MM.1S (cell line): ENCODE data around the gene PALM3.

Experiments
- DNase-seq: peaks from one replicate; pipeline ENCODE4 v3.0.0-alpha.2; 2015
- H2AFZ ChIP-seq: fragments of 300-600 bp; sonication (generic); 2 replicates; pipeline ENCODE4 v1.6.0; 2016; ENCODE audit warnings: antibody characterized with exemption, low read length
- H3F3A ChIP-seq: fragments of 300-600 bp; sonication (generic); 2 replicates; pipeline ENCODE4 v1.6.1; 2016; ENCODE audit warnings: mild to moderate bottlenecking, antibody characterized with exemption, low read length, moderate library complexity, mixed read lengths; ENCODE audit not compliant: insufficient read depth
- H3K27ac ChIP-seq: fragments of 300-600 bp; sonication (generic); 2 replicates; pipeline ENCODE4 v1.5.1; 2016; ENCODE audit warnings: mild to moderate bottlenecking, low read length
- H3K27me3 ChIP-seq: fragments of 300-600 bp; sonication (generic); replicated peaks from 2 replicates; pipeline ENCODE4 v1.6.0; 2016; ENCODE audit warnings: low read length; ENCODE audit not compliant: insufficient read depth
- H3K36me3 ChIP-seq: fragments of 300-600 bp; sonication (generic); replicated peaks from 2 replicates; pipeline ENCODE4 v1.6.1; 2016; ENCODE audit warnings: mild to moderate bottlenecking, low read length, mixed read lengths; ENCODE audit not compliant: insufficient read depth
- H3K4me1 ChIP-seq: fragments of 300-600 bp; sonication (generic); 2 replicates; pipeline ENCODE4 v1.6.1; 2016; ENCODE audit warnings: low read length, mixed read lengths
- H3K4me2 ChIP-seq: fragments of 300-600 bp; sonication (generic); 2 replicates; pipeline ENCODE4 v1.6.0; 2016; ENCODE audit warnings: low read depth, low read length
- H3K4me3 ChIP-seq: fragments of 300-600 bp; sonication (generic); 2 replicates; pipeline ENCODE4 v1.5.1; 2016; ENCODE audit warnings: low read length, mixed read lengths
- H3K79me2 ChIP-seq: fragments of 300-600 bp; sonication (generic); 2 replicates; pipeline ENCODE4 v1.6.1; 2016; ENCODE audit warnings: mixed run types, low read length, mixed read lengths
- H3K9ac ChIP-seq: fragments of 300-600 bp; sonication (generic); 2 replicates; pipeline ENCODE4 v1.6.1; 2016; ENCODE audit warnings: low read length, mixed read lengths
- H3K9me2 ChIP-seq: fragments of 300-600 bp; sonication (generic); replicated peaks from 2 replicates; pipeline ENCODE4 v1.6.1; 2016; ENCODE audit warnings: mild to moderate bottlenecking, low read length, mixed read lengths; ENCODE audit not compliant: insufficient read depth
- H3K9me3 ChIP-seq: fragments of 300-600 bp; sonication (generic); replicated peaks from 2 replicates; pipeline ENCODE4 v1.6.1; 2016; ENCODE audit warnings: mild to moderate bottlenecking, low read length, mixed read lengths; ENCODE audit not compliant: insufficient read depth
- H4K20me1 ChIP-seq: fragments of 300-600 bp; sonication (generic); 2 replicates; pipeline ENCODE4 v1.6.1; 2016; ENCODE audit warnings: mild to moderate bottlenecking, low read length, moderate library complexity, mixed read lengths; ENCODE audit not compliant: insufficient read depth
- EZH2 ChIP-seq: fragments of 300-600 bp; sonication (generic); optimal IDR thresholded peaks from 2 replicates; pipeline ENCODE3; 2017; ENCODE audit warnings: low read depth, mild to moderate bottlenecking, antibody characterized with exemption, low read length, mixed read lengths
- EZH2phosphoT487 ChIP-seq: fragments of 300-600 bp; sonication (generic); IDR thresholded peaks from 2 replicates; pipeline ENCODE4 v1.6.1; 2018; ENCODE audit warnings: antibody characterized with exemption, low read length
- TF ChIP-seq, protein P1 (sequence below): fragments of 300-600 bp; sonication (generic); IDR thresholded peaks from 2 replicates; pipeline ENCODE4 v1.5.1; 2016; ENCODE audit warnings: antibody characterized with exemption, low read length, mixed read lengths

The PALM3 gene, protein sequence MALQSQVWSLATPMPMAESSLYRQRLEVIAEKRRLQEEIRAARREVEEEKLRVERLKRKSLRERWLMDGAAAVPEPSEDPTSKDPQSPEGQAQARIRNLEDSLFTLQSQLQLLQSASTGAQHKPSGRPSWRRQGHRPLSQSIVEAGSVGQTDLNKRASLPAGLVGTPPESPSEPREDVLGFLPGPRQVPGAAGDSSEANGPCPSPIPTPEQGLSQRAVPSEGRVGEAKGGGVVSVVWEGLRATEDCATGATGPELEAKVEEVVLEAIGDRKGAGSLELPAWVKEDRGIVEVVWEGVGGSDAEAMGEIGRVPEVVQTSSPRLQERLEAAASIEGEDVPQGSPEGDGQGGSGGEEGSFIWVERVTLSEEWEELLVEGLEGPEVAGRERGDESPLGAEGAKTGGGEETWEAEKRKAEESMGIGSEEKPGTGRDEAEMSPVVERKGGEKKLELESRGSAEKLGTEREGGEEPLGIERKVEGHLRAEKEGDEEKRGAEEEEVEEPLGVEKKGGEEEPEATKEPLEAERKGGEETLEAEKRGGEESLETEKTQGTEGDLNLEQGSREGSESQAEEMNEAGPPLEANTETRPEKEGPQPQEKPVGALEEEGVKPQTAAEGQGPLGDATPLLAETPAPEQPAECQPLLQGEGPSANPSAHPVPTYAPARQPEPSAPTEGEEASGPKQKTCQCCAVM

DNA sequence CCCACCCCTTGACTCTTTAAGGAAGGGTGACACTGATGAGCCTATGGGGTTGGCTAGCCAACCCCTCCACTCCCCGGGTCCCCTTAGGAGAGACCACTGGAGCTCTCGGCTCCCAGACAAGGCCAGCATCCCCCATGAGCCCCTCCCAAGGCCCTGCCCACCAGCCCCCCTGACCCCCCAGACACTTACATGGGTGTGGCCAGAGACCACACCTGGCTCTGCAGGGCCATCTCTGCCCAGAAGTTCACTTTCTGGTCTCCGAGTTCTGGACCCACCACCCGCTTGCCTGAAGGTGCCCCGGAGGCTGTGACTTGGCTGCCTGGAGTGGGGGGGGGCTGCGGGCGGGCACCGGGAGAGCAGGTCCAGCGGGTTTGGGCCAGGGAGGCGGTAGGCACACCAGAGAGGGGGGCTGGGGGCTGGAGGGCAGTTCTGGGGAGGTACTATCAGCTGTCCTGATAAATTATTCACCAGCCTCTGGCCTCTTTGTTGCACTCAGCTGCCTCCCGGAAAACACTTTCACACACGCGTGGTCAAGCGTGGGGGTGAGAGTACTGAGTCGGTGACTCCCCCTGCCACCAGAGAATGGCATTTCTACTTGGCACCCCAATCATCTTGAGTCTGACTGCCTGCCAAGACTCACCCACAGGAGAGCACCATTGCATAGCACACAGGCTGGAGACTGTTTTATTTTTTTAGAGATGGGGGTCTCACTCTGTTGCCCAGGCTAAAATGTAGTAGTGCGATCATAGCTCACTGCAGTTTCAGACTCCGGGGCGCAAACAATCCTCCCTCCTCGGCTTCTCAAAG, at the start of gene PALM3:
TSS of gene PALM3 (minus strand) at position 326 of the 807 bp plus-strand sequence. CDS start at position 230, 96 bp downstream.
- no peaks in the 10 kb centered on the region for H3K9me3 ChIP-seq
- no peaks in the 10 kb centered on the region for H4K20me1 ChIP-seq
- no peaks in the 10 kb centered on the region for H3F3A ChIP-seq
- H2AFZ ChIP-seq, result no peak within 1 kb of the TSS
- H3K27ac ChIP-seq, result no peak within 1 kb of the TSS
- TF ChIP-seq, protein P1, sequence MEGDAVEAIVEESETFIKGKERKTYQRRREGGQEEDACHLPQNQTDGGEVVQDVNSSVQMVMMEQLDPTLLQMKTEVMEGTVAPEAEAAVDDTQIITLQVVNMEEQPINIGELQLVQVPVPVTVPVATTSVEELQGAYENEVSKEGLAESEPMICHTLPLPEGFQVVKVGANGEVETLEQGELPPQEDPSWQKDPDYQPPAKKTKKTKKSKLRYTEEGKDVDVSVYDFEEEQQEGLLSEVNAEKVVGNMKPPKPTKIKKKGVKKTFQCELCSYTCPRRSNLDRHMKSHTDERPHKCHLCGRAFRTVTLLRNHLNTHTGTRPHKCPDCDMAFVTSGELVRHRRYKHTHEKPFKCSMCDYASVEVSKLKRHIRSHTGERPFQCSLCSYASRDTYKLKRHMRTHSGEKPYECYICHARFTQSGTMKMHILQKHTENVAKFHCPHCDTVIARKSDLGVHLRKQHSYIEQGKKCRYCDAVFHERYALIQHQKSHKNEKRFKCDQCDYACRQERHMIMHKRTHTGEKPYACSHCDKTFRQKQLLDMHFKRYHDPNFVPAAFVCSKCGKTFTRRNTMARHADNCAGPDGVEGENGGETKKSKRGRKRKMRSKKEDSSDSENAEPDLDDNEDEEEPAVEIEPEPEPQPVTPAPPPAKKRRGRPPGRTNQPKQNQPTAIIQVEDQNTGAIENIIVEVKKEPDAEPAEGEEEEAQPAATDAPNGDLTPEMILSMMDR, result no peak
- no peak for TF ChIP-seq EZH2
- TF ChIP-seq EZH2phosphoT487, result no peak
- no peaks in the 10 kb centered on the region; the same call in 1 of the 2 replicates for H3K4me1 ChIP-seq
- H3K79me2 ChIP-seq, result no peaks in the 10 kb centered on the region
- no peak within 1 kb of the TSS for H3K4me3 ChIP-seq
- no peak within 1 kb of the TSS for H3K9ac ChIP-seq
- no peaks in the 10 kb centered on the region for H3K36me3 ChIP-seq
- no peaks in the 10 kb centered on the region for H3K9me2 ChIP-seq
- H3K27me3 ChIP-seq, result peaks cover 63% of the 10 kb centered on the region
- no peak within 1 kb of the TSS for H3K4me2 ChIP-seq
- no peak for DNase-seq

DNA sequence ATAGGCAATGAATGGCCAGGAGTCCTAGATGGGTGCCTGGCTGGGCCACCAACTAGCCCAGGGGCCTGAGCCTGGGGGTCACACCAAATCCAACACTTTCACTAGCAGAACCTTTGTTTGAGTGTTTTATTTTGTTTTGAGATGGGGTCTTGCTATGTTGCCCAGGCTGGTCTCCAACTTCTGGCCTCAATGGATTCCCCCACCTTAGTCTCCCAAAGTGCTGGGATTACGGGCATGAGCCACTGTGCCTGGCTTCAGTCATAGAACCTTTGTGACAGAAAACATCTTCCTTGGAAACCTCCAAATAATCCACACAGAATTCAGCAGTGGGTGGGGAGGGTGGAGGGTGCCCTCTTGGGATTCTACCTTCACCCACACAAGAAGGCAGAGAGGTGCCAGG, 49.6 kb upstream of the PALM3 start:
- Histone ChIP-seq H3K4me3 (no peak overlapping the region), H3K27ac (no peak overlapping the region), H3K27me3 (no peaks in the 10 kb centered on the region), H3K36me3 (no peaks in the 10 kb centered on the region), H2AFZ (no peak overlapping the region), H3K9me2 (no peaks in the 10 kb centered on the region), H3K79me2 (peaks cover 50% of the 10 kb centered on the region), H4K20me1 (no peaks in the 10 kb centered on the region), H3K9ac (no peak overlapping the region), H3F3A (peaks cover 2% of the 10 kb centered on the region; the same call in 1 of the 2 replicates), H3K4me2 (no peak overlapping the region), H3K9me3 (no peaks in the 10 kb centered on the region), H3K4me1 (peaks cover 16% of the 10 kb centered on the region)
- TF ChIP-seq EZH2phosphoT487 (no peak), EZH2 (no peak)
- TF ChIP-seq, protein P1, result no peak
- DNase-seq, result no peak

DNA sequence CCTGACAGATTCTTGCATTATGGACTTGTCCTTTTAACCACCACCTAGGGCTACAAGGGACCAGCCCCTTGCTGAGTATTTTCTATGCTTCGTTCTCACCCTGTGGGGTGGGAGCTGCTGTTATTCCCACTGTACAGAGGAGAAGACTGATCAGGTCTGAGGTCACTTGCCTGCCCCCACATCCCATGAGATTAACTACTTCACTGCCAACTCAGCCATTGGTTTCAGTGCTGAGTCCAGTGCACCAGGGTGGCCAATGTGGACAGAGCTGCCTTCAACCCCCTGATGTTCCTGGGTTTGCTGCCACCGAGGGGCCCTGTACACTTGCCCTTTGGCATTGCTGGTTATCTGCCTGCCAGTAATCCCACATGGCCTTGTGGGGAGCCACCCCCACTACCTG, 48.8 kb upstream of the PALM3 start:
- Histone ChIP-seq H3K9me2 (no peaks in the 10 kb centered on the region), H2AFZ (no peak overlapping the region), H3K9me3 (no peaks in the 10 kb centered on the region), H3K27ac (no peak overlapping the region), H3K9ac (no peak overlapping the region), H3K4me2 (no peak overlapping the region), H3F3A (peaks cover 3% of the 10 kb centered on the region), H3K27me3 (no peaks in the 10 kb centered on the region), H3K4me3 (no peak overlapping the region), H3K36me3 (no peaks in the 10 kb centered on the region), H4K20me1 (no peaks in the 10 kb centered on the region), H3K79me2 (peaks cover 42% of the 10 kb centered on the region), H3K4me1 (peaks cover 10% of the 10 kb centered on the region; the same call in 1 of the 2 replicates)
- TF ChIP-seq EZH2phosphoT487 (no peak), EZH2 (no peak)
- TF ChIP-seq, protein P1, result no peak
- DNase-seq, result no peak
